ACHN (cell line): Measurements from ENCODE around the gene CLN5.
"Not testable (repeated sequence)": the region's sequence is repeated elsewhere in the genome, so short reads cannot be mapped to it uniquely, and the experiment has no call there.

ENCODE experiments used
- DNase-seq: peaks from one replicate; pipeline ENCODE4 v3.0.0-alpha.2; 2015
- in situ Hi-C: cut with HindIII; loops from 2 replicates; pipeline ENCODE4 v1.10.0; 2017; ENCODE audit warnings: low sequenced_read_pairs, low pct_ligation_motif_present, low pct_unique_long_range_greater_than_20kb

CLN5 gene

DNA sequence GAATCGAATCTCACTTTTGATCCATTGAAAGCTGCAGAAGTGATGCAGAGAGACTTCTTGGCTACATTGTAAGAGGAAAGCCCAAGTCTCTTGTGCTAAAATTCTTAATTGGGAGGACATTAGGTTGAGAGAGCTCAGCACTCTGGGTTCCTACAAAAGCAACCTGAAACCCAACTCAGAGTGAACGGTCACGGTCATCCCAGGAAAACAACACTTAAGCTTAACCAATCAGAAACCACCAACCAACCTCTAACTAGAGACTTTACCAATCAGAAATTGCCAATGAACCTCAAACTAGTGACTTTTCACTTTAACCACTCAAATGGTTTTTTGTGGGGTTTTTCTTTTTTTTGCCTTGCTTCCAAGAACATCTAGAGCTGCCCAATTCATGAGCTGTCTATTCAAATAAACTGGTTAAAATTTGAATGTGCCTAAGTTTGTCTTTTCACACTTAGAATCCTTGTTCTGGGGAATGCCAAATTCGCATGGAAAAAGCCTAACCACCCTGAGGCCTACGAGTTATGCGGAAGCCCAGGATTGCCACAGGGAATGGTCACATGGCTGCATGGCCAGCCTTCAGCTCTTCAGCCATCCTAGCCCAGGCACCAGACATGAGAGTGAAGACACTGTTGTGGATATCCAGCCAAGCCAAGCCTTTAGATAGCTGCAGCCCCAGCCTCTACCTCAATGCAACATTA lies 17.8 kb upstream of the CLN5 start:
- in situ Hi-C loops, result no loop called here
- no peak for DNase-seq

DNA sequence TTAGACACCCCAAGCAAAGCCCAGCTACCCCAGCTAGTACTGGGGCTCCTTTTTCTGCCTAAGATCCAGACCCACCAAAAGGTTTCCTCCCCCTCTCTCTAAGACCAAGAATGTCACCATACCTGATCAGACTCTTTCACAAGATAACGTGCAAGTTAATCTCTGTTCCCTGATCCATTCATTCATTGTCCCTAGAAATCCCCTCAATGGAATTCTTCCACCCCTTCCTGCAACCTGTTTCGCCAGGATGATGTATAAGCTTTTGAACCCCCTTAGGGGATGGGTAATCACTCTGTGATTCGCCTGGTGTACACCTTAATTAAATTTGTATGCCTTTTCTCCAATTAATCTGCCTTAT lies 17.3 kb upstream of the CLN5 start:
- DNase-seq, result no peak
- in situ Hi-C loops, result no loop called here

DNA sequence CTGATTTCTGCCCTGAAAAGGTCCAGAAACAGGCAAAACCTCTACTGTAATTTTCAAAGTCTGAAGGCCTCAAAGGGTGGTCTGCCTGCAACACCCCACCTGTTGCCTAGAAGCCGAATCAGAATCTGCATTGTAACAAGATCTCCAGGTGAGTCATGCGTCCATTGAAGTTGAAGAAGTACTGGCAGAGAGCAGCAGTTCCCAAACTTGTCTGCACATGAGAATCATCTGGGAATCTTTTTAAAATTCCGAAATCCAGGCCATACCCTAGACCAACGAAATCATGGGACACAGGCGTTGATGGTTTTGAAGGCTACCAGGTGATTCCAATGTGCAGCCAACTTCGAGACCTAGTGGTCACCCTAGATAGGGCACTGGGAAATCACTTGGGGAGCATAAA lies 16.0 kb upstream of the CLN5 start:
- in situ Hi-C loops, result no loop called here
- no peak for DNase-seq

DNA sequence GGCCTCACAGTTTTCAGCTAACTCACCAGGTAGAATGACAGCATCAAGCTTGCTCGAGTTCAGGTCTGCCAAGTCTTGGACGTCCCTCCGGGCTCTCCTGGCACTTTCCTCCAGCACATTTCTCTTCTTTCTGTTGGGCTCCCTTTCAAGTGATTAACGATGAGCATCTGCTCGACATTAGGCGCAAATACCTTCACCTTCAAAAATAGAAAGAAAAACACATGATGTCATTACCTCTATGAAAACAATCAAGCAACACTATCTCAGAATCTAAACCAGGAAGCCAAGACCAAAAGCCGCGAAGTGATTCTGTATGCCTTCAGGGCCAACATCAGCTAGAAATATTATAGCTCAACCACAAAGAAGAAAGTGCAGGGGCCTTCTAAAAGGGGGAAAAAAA lies 15.4 kb upstream of the CLN5 start:
- no peak for DNase-seq
- in situ Hi-C loops, result no loop called here

DNA sequence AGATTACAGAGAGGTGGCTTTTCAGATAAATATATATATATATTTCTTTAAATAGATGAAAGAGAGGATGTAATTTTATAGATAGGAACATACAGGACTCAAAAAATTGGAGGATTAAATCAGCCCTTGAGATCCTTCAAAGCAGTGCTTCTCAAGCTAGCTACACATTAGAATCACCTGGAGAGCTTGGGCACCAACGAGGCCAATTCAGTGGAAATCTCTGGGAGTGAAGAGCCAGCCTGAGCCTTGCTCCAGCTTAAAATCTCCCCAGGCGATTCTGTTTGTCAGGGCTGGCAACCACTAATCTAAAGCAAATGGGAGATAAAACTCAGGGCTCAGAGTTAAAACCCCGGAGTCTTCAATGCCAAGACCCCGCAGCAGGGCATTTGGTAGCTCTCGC lies 15.0 kb upstream of the CLN5 start:
- in situ Hi-C loops, result no loop called here
- DNase-seq, result no peak

DNA sequence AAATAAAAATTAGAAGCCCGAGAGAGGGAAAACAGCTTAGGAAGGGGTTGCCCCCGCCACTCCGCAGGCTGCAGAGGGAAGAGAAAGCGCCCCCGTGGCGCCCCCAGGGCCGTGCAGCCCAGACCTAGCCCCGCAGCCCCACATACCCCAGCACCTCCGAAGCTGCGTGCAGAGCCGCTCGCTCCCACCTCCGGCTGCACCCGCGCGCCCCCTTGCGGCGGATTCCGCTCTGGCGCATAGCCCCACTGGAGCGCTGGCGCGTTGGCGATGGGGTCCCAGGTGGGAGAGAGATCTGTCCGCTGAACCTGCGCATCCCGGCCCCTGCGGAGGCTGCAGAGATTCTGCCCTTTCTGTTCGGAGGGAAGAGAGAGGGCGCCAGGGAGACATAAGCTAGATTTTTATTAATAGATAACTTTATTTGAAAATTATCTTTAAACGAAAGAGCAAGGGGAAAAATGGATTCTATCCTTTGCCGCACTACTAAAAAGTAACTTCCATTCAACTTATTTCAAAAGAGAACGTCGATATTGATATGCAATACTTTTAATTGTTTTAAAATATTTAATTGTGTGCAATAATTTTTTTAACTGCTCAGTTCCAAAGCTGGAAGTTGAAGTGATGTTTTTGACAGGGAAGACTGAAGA lies 11.7 kb upstream of the CLN5 start:
- in situ Hi-C loops, result no loop called here

DNA sequence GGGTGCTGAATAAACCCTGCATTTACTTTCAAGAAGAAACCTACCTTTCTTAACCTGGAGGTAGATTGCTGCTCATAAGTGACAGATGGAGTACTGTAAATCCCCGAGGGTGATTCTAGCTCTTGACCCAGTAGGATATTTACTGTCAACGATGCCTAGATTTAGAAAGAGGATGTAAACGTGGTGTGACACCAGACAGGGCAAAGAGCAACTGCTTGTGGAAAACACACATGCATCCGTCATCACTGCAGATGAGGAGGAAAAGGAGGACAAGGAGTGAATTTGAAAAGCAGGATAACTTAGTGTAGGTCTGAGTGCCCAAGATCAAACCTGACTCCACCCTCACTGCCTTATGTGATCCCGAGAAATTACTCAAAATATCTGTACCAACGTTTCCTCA lies 9.8 kb upstream of the CLN5 start:
- DNase-seq, result no peak
- in situ Hi-C loops, result no loop called here

More for the DNA sequence above, 11.7 kb upstream of the CLN5 start:
- DNase-seq, result peak; percentile 55

DNA sequence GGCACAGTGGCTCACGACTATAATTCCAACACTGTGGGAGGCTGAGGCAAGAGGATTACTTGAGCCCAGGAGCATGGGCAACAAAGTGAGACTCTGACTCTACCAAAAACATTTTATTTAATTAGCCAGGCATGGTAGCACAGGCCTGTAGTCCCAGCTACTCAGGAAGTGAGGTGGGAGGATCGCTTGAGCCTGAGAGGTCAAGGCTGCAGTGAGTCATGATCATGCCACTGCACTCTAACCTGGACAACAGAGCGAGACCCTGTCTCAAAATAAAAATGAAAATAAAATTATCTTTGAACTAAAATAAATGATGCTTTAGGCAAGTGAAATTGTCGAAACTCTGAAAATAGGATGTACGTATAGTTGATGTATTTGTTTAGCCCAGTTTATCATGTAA lies 8.2 kb upstream of the CLN5 start:
- DNase-seq, result no peak
- in situ Hi-C loops, result no loop called here

DNA sequence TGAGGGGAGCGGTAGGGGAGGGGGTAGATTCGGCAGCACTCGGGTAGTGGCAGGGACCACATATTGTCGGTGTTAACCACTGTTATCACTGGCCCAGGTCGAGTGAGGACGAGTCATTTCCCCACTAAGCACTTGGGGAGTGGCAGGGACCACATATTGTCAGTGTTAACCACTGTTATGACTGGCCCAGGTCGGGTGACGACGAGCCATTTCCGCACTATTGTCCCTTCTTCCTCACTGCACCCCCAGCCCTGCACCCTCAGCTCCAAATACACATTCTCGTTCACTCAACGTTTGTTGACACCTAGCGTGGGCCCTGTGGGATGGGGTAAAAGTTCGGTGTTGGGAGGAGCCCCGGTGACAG lies 467 bp upstream of the CLN5 start:
- in situ Hi-C loops, result no loop called here
- DNase-seq, result no peak

DNA sequence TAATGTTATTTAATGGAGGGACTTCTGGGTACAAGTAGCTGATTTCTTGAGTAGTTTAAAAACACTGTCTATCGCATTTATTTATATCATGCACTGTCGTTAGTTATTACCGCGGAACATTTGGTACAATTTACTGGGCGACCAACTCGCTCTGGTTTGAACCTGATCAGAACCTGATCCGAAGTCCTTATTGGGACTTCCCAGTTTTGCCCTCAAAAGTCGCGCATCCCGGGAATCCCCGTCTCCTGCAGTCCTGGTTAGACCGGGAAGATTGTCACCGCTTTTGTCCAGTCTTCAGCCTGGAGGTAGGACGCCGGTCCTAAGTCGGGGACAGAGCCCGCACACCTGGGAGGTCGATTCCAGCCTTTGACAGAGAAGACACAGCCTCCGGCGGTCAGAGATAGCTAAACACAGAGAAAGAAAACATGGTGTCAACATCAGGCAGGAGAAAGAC lies 694 bp downstream of the CLN5 start:
- peak; percentile 11 for DNase-seq
- in situ Hi-C loops, result no loop called here

DNA sequence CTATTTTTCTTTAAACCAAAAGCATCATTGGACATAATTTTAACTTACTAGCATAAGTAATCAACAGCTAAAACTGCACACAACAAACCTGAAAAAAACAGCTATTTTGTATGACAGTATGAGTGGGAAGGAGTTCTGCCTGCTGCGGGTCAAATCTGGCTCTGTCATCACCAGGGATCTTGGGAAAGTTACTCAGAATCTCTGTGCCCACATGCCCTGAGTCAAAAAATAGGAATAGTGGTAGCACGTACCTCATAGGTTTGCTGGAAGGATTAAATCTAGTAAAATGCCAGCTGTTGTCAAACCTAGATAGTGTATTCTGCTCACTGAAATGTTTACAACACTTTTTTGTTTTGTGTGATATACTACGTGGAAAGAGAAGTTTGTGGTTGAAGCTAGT lies 1.1 kb downstream of the CLN5 start:
- in situ Hi-C loops, result no loop called here
- no peak for DNase-seq

DNA sequence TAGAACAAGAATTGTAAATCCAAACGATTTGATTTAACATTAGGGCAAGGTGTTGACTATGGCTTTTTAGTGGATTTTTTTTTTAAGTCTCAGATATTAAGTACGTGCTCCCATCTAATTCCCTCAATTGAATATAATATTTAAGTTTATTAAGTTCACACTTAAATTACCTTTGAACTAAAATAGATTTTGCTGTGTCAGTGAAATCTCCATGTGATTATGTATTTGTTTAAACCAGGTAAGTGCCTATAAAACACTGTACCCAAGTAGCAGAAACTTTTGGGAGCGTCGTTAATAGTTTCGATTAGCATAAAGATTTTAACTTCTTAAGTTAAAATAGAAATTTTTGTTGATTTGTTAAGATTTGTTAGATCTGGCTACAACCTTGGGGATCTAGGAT lies 1.6 kb downstream of the CLN5 start:
- DNase-seq, result no peak
- in situ Hi-C loops, result no loop called here

DNA sequence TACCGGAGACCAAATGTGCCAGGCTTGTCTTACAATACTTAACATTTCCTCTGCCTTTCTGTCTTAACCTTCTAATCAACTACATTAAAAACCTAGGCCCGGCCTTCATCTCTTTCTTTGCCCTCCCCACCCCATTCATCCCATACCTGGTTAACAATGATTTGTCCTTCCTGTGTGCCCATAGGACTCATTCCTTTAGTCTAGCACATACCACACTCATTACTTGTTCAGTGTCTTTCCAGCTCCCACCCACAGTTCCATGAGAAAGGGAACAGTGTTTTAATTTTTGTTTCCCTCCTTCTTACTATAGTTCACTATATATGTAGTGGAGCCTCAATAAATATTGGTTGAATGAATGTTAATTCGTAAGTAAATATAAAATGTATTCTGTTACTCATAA lies 2.4 kb downstream of the CLN5 start:
- in situ Hi-C loops, result no loop called here

DNA sequence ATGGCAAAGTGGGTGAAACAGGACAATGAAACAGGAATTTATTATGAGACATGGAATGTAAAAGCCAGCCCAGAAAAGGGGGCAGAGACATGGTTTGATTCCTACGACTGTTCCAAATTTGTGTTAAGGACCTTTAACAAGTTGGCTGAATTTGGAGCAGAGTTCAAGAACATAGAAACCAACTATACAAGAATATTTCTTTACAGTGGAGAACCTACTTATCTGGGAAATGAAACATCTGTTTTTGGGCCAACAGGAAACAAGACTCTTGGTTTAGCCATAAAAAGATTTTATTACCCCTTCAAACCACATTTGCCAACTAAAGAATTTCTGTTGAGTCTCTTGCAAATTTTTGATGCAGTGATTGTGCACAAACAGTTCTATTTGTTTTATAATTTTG lies 8.6 kb downstream of the CLN5 start:
- DNase-seq, result no peak
- in situ Hi-C loops, result no loop called here

More for the DNA sequence above, 2.4 kb downstream of the CLN5 start:
- no peak for DNase-seq

DNA sequence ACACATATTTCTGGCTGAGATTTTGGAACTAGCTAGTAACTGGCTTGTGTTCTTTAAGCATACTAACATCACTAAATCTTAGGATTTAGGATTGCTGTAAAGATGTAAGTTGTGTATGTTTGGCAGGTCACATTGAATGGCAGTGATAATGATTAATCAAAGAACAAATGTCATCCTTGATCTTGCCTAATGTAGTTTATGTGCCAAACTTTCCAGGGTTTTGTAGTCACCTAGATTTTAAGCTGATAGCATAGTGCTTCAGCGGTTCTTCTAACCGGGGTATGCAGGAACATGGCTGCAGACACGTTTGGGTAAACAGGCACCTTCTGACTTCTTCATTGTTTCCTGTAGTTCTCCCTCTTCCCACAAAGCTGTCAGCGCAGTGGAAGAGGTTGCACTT lies 9.7 kb downstream of the CLN5 start:
- DNase-seq, result no peak
- in situ Hi-C loops, result no loop called here

DNA sequence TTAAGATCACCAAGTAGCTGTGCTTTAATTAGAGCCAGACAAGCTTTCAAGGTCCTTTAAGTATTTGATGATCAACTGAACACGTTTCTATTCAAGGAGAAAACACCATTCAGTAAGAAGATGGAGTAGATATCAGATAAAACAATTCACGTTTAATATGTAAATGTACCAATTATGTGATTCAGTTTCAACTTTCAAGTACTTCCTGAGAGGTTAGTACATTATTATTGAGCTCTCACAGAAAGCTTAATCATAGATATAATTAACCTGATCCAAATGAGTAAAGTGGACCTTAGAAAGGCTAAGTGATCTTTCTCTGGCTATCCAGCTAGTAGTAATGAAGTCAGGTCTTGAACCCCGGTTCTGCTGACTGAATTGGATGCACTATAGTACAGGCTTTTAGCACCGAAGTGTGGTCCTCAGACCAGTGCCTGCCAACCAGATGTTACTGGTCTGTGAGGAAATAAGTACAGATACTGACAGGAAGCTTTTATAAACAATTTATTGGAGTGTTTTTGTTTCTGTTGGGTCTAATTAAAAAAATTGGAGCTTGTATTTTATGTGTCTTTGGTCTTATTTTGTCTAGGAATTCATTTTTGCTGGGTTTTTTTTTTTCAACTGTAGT lies 10.2 kb downstream of the CLN5 start:
- in situ Hi-C loops, result no loop called here
- DNase-seq, result no peak

DNA sequence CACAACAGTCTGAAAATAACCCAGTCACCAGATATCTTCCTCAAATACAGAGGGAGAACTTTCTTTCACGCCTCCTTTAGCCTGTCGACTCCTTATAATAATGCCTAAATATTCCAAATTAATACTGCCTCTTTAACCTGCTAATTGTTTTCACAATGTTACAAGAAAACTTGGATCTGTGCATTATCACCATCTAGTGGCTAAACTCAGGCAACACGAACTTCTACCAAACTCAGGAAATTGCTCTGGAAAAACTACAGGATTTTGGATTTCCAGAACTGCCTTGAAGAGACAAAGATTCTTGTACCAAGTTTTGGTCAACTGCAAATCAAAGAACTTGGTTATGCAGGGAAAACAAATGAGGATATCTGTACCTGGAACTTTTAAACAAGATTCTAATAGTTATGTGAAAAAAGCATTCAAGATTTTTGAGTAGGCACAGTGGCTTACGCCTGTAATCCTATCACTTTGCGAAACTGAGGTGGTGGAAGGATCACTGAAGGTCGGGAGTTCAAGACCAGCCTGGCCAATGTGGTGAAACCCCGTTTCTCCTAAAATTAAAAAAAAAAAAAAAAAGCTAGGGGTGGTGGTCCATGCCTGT lies 10.8 kb downstream of the CLN5 start:
- in situ Hi-C loops, result no loop called here
- DNase-seq, result peak; percentile 35

DNA sequence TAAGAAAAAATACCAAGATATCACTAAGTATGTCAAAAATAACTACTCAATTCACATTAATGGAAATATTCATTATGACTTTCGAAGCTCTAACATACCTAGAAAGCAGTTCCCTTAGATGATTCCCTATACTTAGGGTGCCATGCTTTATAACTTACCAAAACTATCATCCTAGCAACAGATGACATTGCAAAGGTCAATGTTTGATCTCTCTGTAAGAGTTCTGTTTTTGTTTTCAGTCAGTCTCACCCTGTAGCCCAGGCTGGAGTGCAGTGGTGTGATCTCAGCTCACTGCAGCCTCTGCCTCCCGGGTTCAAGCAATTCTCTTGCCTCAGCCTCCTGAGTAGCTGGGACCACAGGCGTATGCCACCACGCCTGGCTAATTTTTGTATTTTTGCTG lies 16.5 kb downstream of the CLN5 start:
- in situ Hi-C loops, result not testable (repeated sequence)

DNA sequence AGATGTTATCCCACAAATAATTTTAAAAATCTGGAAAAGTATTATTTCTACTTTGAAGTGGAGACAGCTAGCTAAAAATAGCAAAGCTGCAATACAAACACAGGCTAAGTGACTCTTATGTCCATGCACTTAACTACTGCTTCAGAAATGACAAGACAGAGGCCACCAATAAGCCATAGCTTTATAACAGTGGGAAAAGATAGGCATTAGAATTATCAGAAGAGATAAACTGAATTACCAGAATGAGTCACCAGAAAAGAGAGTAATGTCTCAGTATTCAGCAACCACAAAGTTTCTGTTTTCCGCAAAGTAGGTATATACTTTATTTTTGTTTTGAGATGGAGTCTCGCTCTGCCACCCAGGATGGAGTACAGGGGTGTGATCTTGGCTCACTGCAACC lies 17.1 kb downstream of the CLN5 start:
- in situ Hi-C loops, result no loop called here
- no peak for DNase-seq

More for the DNA sequence above, 16.5 kb downstream of the CLN5 start:
- not testable (repeated sequence) for DNase-seq

DNA sequence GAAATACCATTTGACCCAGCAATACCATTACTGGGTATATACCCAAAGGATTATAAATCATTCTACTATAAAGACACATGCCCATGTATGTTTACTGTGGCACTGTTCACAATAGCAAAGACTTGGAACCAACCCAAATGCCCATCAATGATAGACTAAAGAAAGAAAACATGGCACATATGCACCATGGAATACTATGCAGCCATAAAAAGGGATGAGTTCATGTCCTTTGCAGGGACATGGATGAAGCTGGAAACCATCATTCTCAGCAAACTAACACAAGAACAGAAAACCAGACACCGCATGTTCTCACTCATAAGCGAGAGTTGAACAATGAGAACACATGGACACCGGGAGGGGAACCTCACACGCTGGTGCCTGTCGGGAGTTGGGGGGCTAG lies 17.8 kb downstream of the CLN5 start:
- in situ Hi-C loops, DNase-seq: not testable (repeated sequence)
